H9 (cell line): ENCODE measurements around the gene MICA. TPM values are rescaled to one million over a fixed set of nuclear protein-coding genes. Genes with fewer than 3 reads are reported as not detected.

Experiments
- DNase-seq: peaks from one replicate; pipeline ENCODE4 v3.0.0-alpha.2; 2017
- H2AFZ ChIP-seq: one replicate; pipeline ENCODE4 v1.6.1; 2013; ENCODE audit warnings: mild to moderate bottlenecking, low read length, control low read depth, moderate library complexity
- H2AK5ac ChIP-seq: 2 replicates; pipeline ENCODE4 v1.6.1; 2013; ENCODE audit warnings: low read length, control low read depth, mixed read lengths; ENCODE audit not compliant: insufficient read length
- H2BK120ac ChIP-seq: one replicate; pipeline ENCODE4 v1.6.1; 2013; ENCODE audit warnings: low read depth, mild to moderate bottlenecking, low read length, control low read depth, inconsistent platforms; ENCODE audit not compliant: poor library complexity, severe bottlenecking
- H2BK12ac ChIP-seq: 2 replicates; pipeline ENCODE4 v1.6.1; 2013; ENCODE audit warnings: low read length, control low read depth, mixed read lengths, low read depth; ENCODE audit not compliant: insufficient read length
- H2BK15ac ChIP-seq: 2 replicates; pipeline ENCODE4 v1.6.1; 2013; ENCODE audit warnings: low read depth, low read length, control low read depth
- H2BK20ac ChIP-seq: one replicate; pipeline ENCODE4 v1.6.1; 2013; ENCODE audit warnings: low read depth, mild to moderate bottlenecking, low read length, control low read depth, inconsistent platforms; ENCODE audit not compliant: poor library complexity, severe bottlenecking
- H2BK5ac ChIP-seq: 2 replicates; pipeline ENCODE4 v1.6.1; 2013; ENCODE audit warnings: low read length, control low read depth, mixed read lengths; ENCODE audit not compliant: insufficient read length
- H3K14ac ChIP-seq: 2 replicates; pipeline ENCODE4 v1.6.1; 2013; ENCODE audit warnings: low read length, control low read depth; ENCODE audit not compliant: insufficient read depth
- H3K18ac ChIP-seq: 2 replicates; pipeline ENCODE4 v1.6.1; 2013; ENCODE audit warnings: low read depth, mild to moderate bottlenecking, mixed read lengths, low read length, control low read depth; ENCODE audit not compliant: insufficient read length
- H3K23ac ChIP-seq: 2 replicates; pipeline ENCODE4 v1.6.1; 2013; ENCODE audit warnings: low read length, control low read depth, mixed read lengths, low read depth; ENCODE audit not compliant: insufficient read length
- H3K23me2 ChIP-seq: 2 replicates; pipeline ENCODE4 v1.6.1; 2013; ENCODE audit warnings: low read depth, mild to moderate bottlenecking, mixed read lengths, low read length, control low read depth; ENCODE audit not compliant: insufficient read length, poor library complexity, severe bottlenecking
- H3K27ac ChIP-seq: 2 replicates; pipeline ENCODE4 v1.5.1; 2013; ENCODE audit warnings: low read length, control low read depth, mixed read lengths, low read depth; ENCODE audit not compliant: insufficient read length
- H3K27me3 ChIP-seq: 2 replicates; pipeline ENCODE4 v1.6.1; 2013; ENCODE audit warnings: low read length, control low read depth, inconsistent platforms; ENCODE audit not compliant: insufficient read depth
- H3K4ac ChIP-seq: 2 replicates; pipeline ENCODE4 v1.6.1; 2013; ENCODE audit warnings: low read depth, mild to moderate bottlenecking, control low read depth, inconsistent platforms, low read length, moderate library complexity
- H3K4me1 ChIP-seq: 2 replicates; pipeline ENCODE4 v1.6.1; 2013; ENCODE audit warnings: low read length, control low read depth, inconsistent platforms; ENCODE audit not compliant: insufficient read depth
- H3K4me2 ChIP-seq: 2 replicates; pipeline ENCODE4 v1.6.1; 2013; ENCODE audit warnings: low read length, control low read depth, mixed read lengths; ENCODE audit not compliant: insufficient read length, insufficient read depth
- H3K56ac ChIP-seq: 2 replicates; pipeline ENCODE4 v1.6.1; 2013; ENCODE audit warnings: low read depth, mild to moderate bottlenecking, mixed read lengths, low read length, control low read depth; ENCODE audit not compliant: insufficient read length
- H3K79me1 ChIP-seq: 2 replicates; pipeline ENCODE4 v1.6.1; 2013; ENCODE audit warnings: low read depth, mild to moderate bottlenecking, moderate library complexity, low read length, control low read depth, inconsistent platforms; ENCODE audit not compliant: insufficient read depth, poor library complexity, severe bottlenecking
- H3K79me2 ChIP-seq: 2 replicates; pipeline ENCODE4 v1.6.1; 2013; ENCODE audit warnings: low read length, control low read depth, inconsistent platforms; ENCODE audit not compliant: insufficient read depth
- H3K9ac ChIP-seq: 2 replicates; pipeline ENCODE4 v1.6.1; 2013; ENCODE audit warnings: low read length, control low read depth, mixed read lengths; ENCODE audit not compliant: insufficient read length; ENCODE audit errors: extremely low read depth
- H3K9me3 ChIP-seq: one replicate; pipeline ENCODE4 v1.6.1; 2013; ENCODE audit warnings: low read depth, low read length, inconsistent platforms; ENCODE audit not compliant: control insufficient read depth
- H3T11ph ChIP-seq: one replicate; pipeline ENCODE4 v1.6.1; 2013; ENCODE audit warnings: mild to moderate bottlenecking, low read length, control low read depth, inconsistent platforms
- H4K20me1 ChIP-seq: one replicate; pipeline ENCODE4 v1.6.1; 2013; ENCODE audit not compliant: control insufficient read depth, insufficient read length, insufficient read depth
- H4K5ac ChIP-seq: 2 replicates; pipeline ENCODE4 v1.6.1; 2013; ENCODE audit warnings: low read depth, mild to moderate bottlenecking, mixed read lengths, low read length, control low read depth; ENCODE audit not compliant: insufficient read length
- H4K8ac ChIP-seq: replicated peaks from 2 replicates; pipeline ENCODE4 v1.6.1; 2013; ENCODE audit warnings: low read length, control low read depth, mixed read lengths, low read depth; ENCODE audit not compliant: insufficient read length
- H4K91ac ChIP-seq: 2 replicates; pipeline ENCODE4 v1.6.1; 2013; ENCODE audit warnings: low read depth, mild to moderate bottlenecking, moderate library complexity, mixed read lengths, low read length, control low read depth; ENCODE audit not compliant: insufficient read length
- H3K27ac Mint-ChIP-seq, 3 experiments: 2 replicates in 2 of 3; 3 replicates in 1 of 3; pipeline ENCODE4 v1.8.0; 2020 to 2021; ENCODE audit warnings: mixed read lengths in 3 of 3, mild to moderate bottlenecking in 1 of 3, moderate library complexity in 1 of 3
- H3K27me3 Mint-ChIP-seq: 2 replicates; pipeline ENCODE4 v1.8.0; 2021; ENCODE audit warnings: low read depth, mild to moderate bottlenecking, moderate library complexity, mixed read lengths
- H3K36me3 Mint-ChIP-seq, 3 experiments: 2 replicates in 2 of 3; 3 replicates in 1 of 3; pipeline ENCODE4 v1.8.0; 2020 to 2021; ENCODE audit warnings: low read depth in 3 of 3, mixed read lengths in 3 of 3; ENCODE audit not compliant: insufficient read depth in 1 of 3
- H3K4me1 Mint-ChIP-seq, 2 experiments: 2 replicates each; pipeline ENCODE4 v1.8.0; 2020; ENCODE audit warnings: mixed read lengths in 2 of 2
- H3K4me3 Mint-ChIP-seq, 2 experiments: 2 replicates in 1 of 2; 3 replicates in 1 of 2; pipeline ENCODE4 v1.8.0; 2020 to 2021; ENCODE audit warnings: mild to moderate bottlenecking in 2 of 2, mixed read lengths in 2 of 2, moderate library complexity in 1 of 2
- H3K9me3 Mint-ChIP-seq, 2 experiments: 2 replicates in 1 of 2; 3 replicates in 1 of 2; pipeline ENCODE4 v1.8.0; 2020; ENCODE audit warnings: mild to moderate bottlenecking in 2 of 2, mixed read lengths in 2 of 2, moderate library complexity in 1 of 2
- CTCF ChIP-seq: fragments of 200-600 bp; sonication (generic); conservative IDR thresholded peaks from 3 replicates; pipeline ENCODE4 v1.8.0; 2021; ENCODE audit warnings: antibody characterized with exemption, mild to moderate bottlenecking
- total RNA-seq: library from RNA; stranded (reverse); gene quantifications from 2 replicates; pipeline ENCODE4 v1.2.1, GENCODE V29; 2021

The MICA gene
- total RNA-seq, 1 experiment from 2014 or later = 8.5 TPM

- no peak overlapping the region for H2AFZ ChIP-seq
- H3K14ac ChIP-seq = no peak overlapping the region
- H2BK20ac ChIP-seq = no peak overlapping the region
- H3K79me2 ChIP-seq = no peaks in the 10 kb centered on the region
- DNase-seq = no peak
- no peak overlapping the region for H3K4ac ChIP-seq
- no peaks in the 10 kb centered on the region for H3K9me3 ChIP-seq
- no peak overlapping the region for H3K9ac ChIP-seq
- Mint-ChIP-seq H3K4me3 (no peak overlapping the region), H3K27ac (no peak overlapping the region), H3K4me1 (peaks cover 4 to 7% of the 10 kb centered on the region in 2 experiments; a peak in 2 of 4 replicates), H3K36me3 (no peaks in the 10 kb centered on the region), H3K27me3 (peaks cover 15% of the 10 kb centered on the region), H3K9me3 (peaks cover 0 to 4% of the 10 kb centered on the region in 2 experiments; a peak in 3 of 5 replicates)
- no peaks in the 10 kb centered on the region for H3K27me3 ChIP-seq
- H3K4me2 ChIP-seq = no peak overlapping the region
- no peak overlapping the region for H3K56ac ChIP-seq
- no peak overlapping the region for H2AK5ac ChIP-seq
- H4K91ac ChIP-seq = no peak overlapping the region
- no peaks in the 10 kb centered on the region for H3K4me1 ChIP-seq
- no peak overlapping the region for H4K8ac ChIP-seq
- no peak overlapping the region for H3K23ac ChIP-seq
- H2BK15ac ChIP-seq = no peak overlapping the region
- no peak overlapping the region for H3T11ph ChIP-seq
- H3K23me2 ChIP-seq = no peaks in the 10 kb centered on the region
- H4K5ac ChIP-seq = no peak overlapping the region
- H4K20me1 ChIP-seq = no peaks in the 10 kb centered on the region
- no peak for TF ChIP-seq CTCF
- no peak overlapping the region for H3K18ac ChIP-seq
- no peak overlapping the region for H2BK5ac ChIP-seq
- H2BK12ac ChIP-seq = no peak overlapping the region
- H3K79me1 ChIP-seq = no peaks in the 10 kb centered on the region
- no peak overlapping the region for H2BK120ac ChIP-seq
- H3K27ac ChIP-seq = no peak overlapping the region
These were observed 49.5 kb downstream of the MICA start for GRCh38 chr6:31452859-31453258.
